Ishikawa (cell line): ENCODE results near the gene TGFBI.

ENCODE experiments used
- CEBPB ChIP-seq: IDR thresholded peaks from 2 replicates; pipeline ENCODE4 v1.6.1; 2012
- CREB1 ChIP-seq: IDR thresholded peaks from 2 replicates; pipeline ENCODE4 v1.6.1; 2012; ENCODE audit warnings: low read depth
- EGR1 ChIP-seq: IDR thresholded peaks from 2 replicates; pipeline ENCODE4 v1.6.1; 2012
- EP300 ChIP-seq: IDR thresholded peaks from 2 replicates; pipeline ENCODE4 v1.6.1; 2012; ENCODE audit warnings: borderline replicate concordance
- FOXM1 ChIP-seq: IDR thresholded peaks from 2 replicates; pipeline ENCODE4 v1.6.1; 2012; ENCODE audit warnings: low read depth, borderline replicate concordance
- NFIC ChIP-seq: IDR thresholded peaks from 2 replicates; pipeline ENCODE4 v1.6.1; 2012
- RAD21 ChIP-seq: IDR thresholded peaks from 2 replicates; pipeline ENCODE4 v1.6.1; 2012; ENCODE audit warnings: low read depth
- TAF1 ChIP-seq: IDR thresholded peaks from 2 replicates; pipeline ENCODE4 v1.6.1; 2012; ENCODE audit warnings: low read depth, mild to moderate bottlenecking
- TCF12 ChIP-seq: IDR thresholded peaks from 2 replicates; pipeline ENCODE4 v1.6.1; 2012; ENCODE audit warnings: low read depth
- TEAD4 ChIP-seq: IDR thresholded peaks from 2 replicates; pipeline ENCODE4 v1.6.1; 2012
- YY1 ChIP-seq: IDR thresholded peaks from 2 replicates; pipeline ENCODE4 v1.6.1; 2012; ENCODE audit warnings: low read depth
- ZBTB7A ChIP-seq: IDR thresholded peaks from 2 replicates; pipeline ENCODE4 v1.6.1; 2012; ENCODE audit warnings: low read depth
- TF ChIP-seq, protein P1 (sequence below): IDR thresholded peaks from 2 replicates; pipeline ENCODE4 v1.6.1; 2012
- TF ChIP-seq, protein P2 (sequence below): IDR thresholded peaks from 2 replicates; pipeline ENCODE4 v1.6.1; 2012; ENCODE audit warnings: low read depth, mild to moderate bottlenecking
- TF ChIP-seq, protein P3 (sequence below): IDR thresholded peaks from 2 replicates; pipeline ENCODE4 v1.6.1; 2012

The TGFBI gene

DNA sequence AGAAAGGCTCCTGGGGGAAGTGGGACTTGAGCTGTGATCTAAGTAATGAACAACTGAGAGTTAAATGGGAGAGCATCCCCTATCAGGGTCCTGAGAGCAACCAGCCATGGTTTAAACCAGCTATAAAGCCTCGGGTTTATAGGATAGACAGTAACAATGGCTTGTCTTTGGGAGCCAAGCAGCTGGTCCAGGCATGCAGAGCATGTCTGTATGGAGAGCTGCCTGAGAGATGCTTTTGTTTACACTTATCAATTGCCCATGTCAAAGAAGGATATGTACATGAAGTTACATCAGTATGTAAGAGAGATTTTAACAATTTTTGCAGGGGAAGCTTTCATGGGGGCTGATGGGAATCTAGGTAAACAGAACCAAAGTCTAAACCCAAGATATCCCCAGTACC is 4.4 kb downstream of the TGFBI start:
- no peak for TF ChIP-seq ZBTB7A
- TF ChIP-seq FOXM1, result no peak
- no peak for TF ChIP-seq TEAD4
- TF ChIP-seq, protein P1, sequence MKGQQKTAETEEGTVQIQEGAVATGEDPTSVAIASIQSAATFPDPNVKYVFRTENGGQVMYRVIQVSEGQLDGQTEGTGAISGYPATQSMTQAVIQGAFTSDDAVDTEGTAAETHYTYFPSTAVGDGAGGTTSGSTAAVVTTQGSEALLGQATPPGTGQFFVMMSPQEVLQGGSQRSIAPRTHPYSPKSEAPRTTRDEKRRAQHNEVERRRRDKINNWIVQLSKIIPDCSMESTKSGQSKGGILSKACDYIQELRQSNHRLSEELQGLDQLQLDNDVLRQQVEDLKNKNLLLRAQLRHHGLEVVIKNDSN, result no peak
- no peak for TF ChIP-seq YY1
- TF ChIP-seq RAD21, result no peak
- TF ChIP-seq TAF1, result no peak
- TF ChIP-seq, protein P2, sequence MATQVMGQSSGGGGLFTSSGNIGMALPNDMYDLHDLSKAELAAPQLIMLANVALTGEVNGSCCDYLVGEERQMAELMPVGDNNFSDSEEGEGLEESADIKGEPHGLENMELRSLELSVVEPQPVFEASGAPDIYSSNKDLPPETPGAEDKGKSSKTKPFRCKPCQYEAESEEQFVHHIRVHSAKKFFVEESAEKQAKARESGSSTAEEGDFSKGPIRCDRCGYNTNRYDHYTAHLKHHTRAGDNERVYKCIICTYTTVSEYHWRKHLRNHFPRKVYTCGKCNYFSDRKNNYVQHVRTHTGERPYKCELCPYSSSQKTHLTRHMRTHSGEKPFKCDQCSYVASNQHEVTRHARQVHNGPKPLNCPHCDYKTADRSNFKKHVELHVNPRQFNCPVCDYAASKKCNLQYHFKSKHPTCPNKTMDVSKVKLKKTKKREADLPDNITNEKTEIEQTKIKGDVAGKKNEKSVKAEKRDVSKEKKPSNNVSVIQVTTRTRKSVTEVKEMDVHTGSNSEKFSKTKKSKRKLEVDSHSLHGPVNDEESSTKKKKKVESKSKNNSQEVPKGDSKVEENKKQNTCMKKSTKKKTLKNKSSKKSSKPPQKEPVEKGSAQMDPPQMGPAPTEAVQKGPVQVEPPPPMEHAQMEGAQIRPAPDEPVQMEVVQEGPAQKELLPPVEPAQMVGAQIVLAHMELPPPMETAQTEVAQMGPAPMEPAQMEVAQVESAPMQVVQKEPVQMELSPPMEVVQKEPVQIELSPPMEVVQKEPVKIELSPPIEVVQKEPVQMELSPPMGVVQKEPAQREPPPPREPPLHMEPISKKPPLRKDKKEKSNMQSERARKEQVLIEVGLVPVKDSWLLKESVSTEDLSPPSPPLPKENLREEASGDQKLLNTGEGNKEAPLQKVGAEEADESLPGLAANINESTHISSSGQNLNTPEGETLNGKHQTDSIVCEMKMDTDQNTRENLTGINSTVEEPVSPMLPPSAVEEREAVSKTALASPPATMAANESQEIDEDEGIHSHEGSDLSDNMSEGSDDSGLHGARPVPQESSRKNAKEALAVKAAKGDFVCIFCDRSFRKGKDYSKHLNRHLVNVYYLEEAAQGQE, result no peak
- no peak for TF ChIP-seq EGR1
- no peak for TF ChIP-seq EP300
- no peak for TF ChIP-seq CEBPB
- TF ChIP-seq CREB1, result no peak
- no peak for TF ChIP-seq NFIC
- TF ChIP-seq, protein P3, sequence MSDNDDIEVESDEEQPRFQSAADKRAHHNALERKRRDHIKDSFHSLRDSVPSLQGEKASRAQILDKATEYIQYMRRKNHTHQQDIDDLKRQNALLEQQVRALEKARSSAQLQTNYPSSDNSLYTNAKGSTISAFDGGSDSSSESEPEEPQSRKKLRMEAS, result no peak
- TF ChIP-seq TCF12, result no peak

DNA sequence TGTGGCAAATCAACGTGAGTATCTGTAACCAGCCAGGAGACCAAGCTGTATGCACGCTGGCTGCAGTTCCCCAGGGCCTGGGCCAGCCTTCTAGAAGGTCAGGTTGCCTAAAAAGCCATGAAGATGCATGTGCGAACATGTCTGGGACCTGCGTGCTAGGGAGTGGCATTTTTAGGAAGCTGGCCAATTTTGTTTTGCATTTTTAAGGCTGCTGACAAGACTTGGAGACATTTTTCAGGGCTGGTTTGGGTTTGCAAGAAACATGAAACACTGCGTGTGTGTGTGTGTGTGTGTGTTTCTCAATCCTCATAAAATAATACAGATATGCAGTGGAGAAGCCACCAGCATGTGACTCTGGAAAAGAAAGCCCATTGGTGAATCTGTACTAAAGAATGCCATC is 5.1 kb downstream of the TGFBI start:
- TF ChIP-seq EGR1 (no peak), CREB1 (no peak), TAF1 (no peak), ZBTB7A (no peak), NFIC (no peak), YY1 (no peak), FOXM1 (no peak), EP300 (no peak), RAD21 (no peak), CEBPB (no peak), TEAD4 (no peak)
- TF ChIP-seq, protein P1, result no peak
- TF ChIP-seq, protein P3, result no peak
- TF ChIP-seq, protein P2, result no peak

DNA sequence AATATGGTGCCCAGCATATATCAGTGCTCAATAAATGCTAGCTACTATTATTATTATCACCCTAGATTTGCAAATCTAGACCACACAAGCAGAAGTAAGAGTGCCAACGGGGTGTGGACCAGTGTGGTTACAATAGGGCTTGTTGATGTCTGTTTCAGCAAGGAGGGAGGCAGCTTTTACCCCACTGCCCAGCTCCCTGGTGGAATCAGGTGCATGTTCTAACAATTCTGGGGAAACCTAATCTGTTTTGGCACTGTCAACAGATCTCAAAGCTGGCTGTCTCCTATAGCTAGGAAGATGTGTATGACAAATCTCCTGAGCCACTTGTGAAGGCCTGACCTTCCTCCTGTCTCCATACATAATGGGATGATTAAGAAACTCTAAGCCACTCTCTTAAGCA is 5.7 kb downstream of the TGFBI start:
- TF ChIP-seq CREB1 (no peak), EP300 (no peak), ZBTB7A (no peak), CEBPB (no peak), FOXM1 (no peak), TEAD4 (no peak), EGR1 (no peak), NFIC (no peak), TCF12 (no peak), YY1 (no peak), TAF1 (no peak), RAD21 (no peak)
- TF ChIP-seq, protein P1, result no peak
- TF ChIP-seq, protein P2, result no peak
- TF ChIP-seq, protein P3, result no peak

DNA sequence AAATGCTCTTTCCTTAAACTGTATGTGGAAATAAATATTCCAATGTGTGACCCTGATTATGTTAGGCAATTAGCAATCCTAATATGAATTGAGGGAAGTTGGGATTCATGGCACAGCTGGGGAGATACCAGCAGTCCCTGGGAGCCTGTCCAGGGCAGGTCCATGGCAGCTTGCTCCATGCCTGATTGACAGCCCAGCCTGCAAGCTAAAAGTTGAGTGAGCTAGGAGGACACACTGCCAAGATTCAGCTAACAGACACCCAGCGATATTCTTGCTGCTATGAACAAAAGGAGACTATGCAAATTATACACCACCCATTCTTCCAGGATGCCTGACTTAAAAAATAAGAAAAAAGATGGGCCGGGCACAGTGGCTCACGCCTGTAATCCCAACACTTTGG is 6.2 kb downstream of the TGFBI start:
- TF ChIP-seq, protein P1, result no peak
- TF ChIP-seq, protein P2, result no peak
- no peak for TF ChIP-seq CEBPB
- TF ChIP-seq TAF1, result no peak
- TF ChIP-seq EGR1, result no peak
- TF ChIP-seq TEAD4, result no peak
- no peak for TF ChIP-seq EP300
- TF ChIP-seq FOXM1, result no peak
- TF ChIP-seq RAD21, result no peak
